HG03064 (cell line): Measurements from ENCODE around the gene MYBPH.

Experiments used
- ATAC-seq: cut with Tn5 transposase; IDR thresholded peaks from one replicate; pipeline ENCODE4 v1.9.1; 2021; ENCODE audit warnings: low read depth; ENCODE audit not compliant: unreplicated experiment

Gene MYBPH

GRCh38 chr1:203133970-203134725 is 41.5 kb downstream of the MYBPH start:
- no peak for ATAC-seq

GRCh38 chr1:203131548-203132200 is 44.0 kb downstream of the MYBPH start:
- no peak for ATAC-seq

GRCh38 chr1:203130358-203130985 is 45.2 kb downstream of the MYBPH start:
- ATAC-seq: no peak

GRCh38 chr1:203129501-203130231 is 46.0 kb downstream of the MYBPH start:
- no peak for ATAC-seq

GRCh38 chr1:203128716-203129500 is 46.7 kb downstream of the MYBPH start:
- ATAC-seq: no peak

- ATAC-seq: no peak
Measured at GRCh38 chr1:203128431-203128715, 47.3 kb downstream of the MYBPH start.

- no peak for ATAC-seq
Measured at GRCh38 chr1:203127666-203128430, 47.8 kb downstream of the MYBPH start, which contains the start of gene ADORA1. TSS of gene ADORA1 (plus strand) at chr1:203127726. CDS start at chr1:203128842, 1,116 bp downstream.

- ATAC-seq: no peak
Measured at GRCh38 chr1:203126866-203127665, 48.6 kb downstream of the MYBPH start.

- no peak for ATAC-seq
Measured at GRCh38 chr1:203126151-203126865, 49.3 kb downstream of the MYBPH start.

- no peak for ATAC-seq
Measured at GRCh38 chr1:203124546-203125317, 50.9 kb downstream of the MYBPH start.

GRCh38 chr1:203124011-203124410 is 51.6 kb downstream of the MYBPH start:
- no peak for ATAC-seq

GRCh38 chr1:203122159-203122558 is 53.5 kb downstream of the MYBPH start:
- no peak for ATAC-seq

- no peak for ATAC-seq
Measured at GRCh38 chr1:203121186-203122015, 54.2 kb downstream of the MYBPH start.

GRCh38 chr1:203120325-203121153 is 55.1 kb downstream of the MYBPH start:
- no peak for ATAC-seq
